CD4-positive, alpha-beta T cell (primary cell): Measurements from ENCODE around the gene TRAF3. TPM values are rescaled to one million over a fixed set of nuclear protein-coding genes. Genes with fewer than 3 reads are reported as not detected.

Source experiments
- ATAC-seq: fragments of 200-7000 bp; cut with Tn5 transposase; one replicate; pipeline ENCODE4 v1.10.0; 2022; ENCODE audit warnings: mild to moderate bottlenecking; ENCODE audit not compliant: poor library complexity
- CTCF ChIA-PET: fragments of 350-600 bp; sonication (Branson Sonifier 250); formaldehyde crosslinking; loops from one replicate; lab custom pipeline; 2021; ENCODE audit warnings: antibody characterized with exemption, inconsistent platforms; lab: Charles Lee
- POLR2A ChIA-PET: fragments of 350-600 bp; sonication (Branson Sonifier 250); formaldehyde crosslinking; loops from one replicate; lab custom pipeline; 2021; ENCODE audit warnings: antibody characterized with exemption, inconsistent platforms; lab: Charles Lee
- DNase-seq, 14 experiments: peaks; one replicate each; pipeline ENCODE4 v3.0.0-alpha.2; 2013 to 2020; ENCODE audit warnings: mixed read lengths in 2 of 14
- H3K27ac ChIP-seq, 2 donors: one replicate each; pipeline versions ENCODE4 v1.5.1 to v1.7.0; 2013; ENCODE audit warnings: low read length in 2 of 2, low read depth in 1 of 2, mild to moderate bottlenecking in 1 of 2
- H3K27me3 ChIP-seq, 2 experiments: 1 replicate in 1 of 2; 2 replicates in 1 of 2; pipeline versions ENCODE4 v1.6.1 to v1.7.0; 2013; ENCODE audit warnings: low read length in 2 of 2, control low read depth in 1 of 2, mild to moderate bottlenecking in 1 of 2, moderate library complexity in 1 of 2; ENCODE audit not compliant: insufficient read depth in 2 of 2, control insufficient read depth in 1 of 2
- H3K36me3 ChIP-seq: one replicate; pipeline ENCODE4 v1.6.1; 2013; ENCODE audit warnings: low read length, control low read depth; ENCODE audit not compliant: insufficient read depth
- H3K4me1 ChIP-seq: one replicate; pipeline ENCODE4 v1.6.1; 2013; ENCODE audit warnings: low read length, control low read depth; ENCODE audit not compliant: insufficient read depth
- H3K4me3 ChIP-seq: one replicate; pipeline ENCODE4 v1.5.1; 2013; ENCODE audit warnings: mild to moderate bottlenecking, low read length, moderate library complexity
- H3K9me3 ChIP-seq, 2 experiments: 1 replicate in 1 of 2; 2 replicates in 1 of 2; pipeline versions ENCODE4 v1.6.1 to v1.7.0; 2013; ENCODE audit warnings: low read length in 2 of 2, mild to moderate bottlenecking in 2 of 2, control low read depth in 1 of 2, moderate library complexity in 1 of 2; ENCODE audit not compliant: control insufficient read depth in 1 of 2, insufficient read depth in 1 of 2
- H3K27ac Mint-ChIP-seq: one replicate; pipeline ENCODE4 v1.8.0; 2020; ENCODE audit warnings: mixed read lengths
- H3K27me3 Mint-ChIP-seq: one replicate; pipeline ENCODE4 v1.8.0; 2021; ENCODE audit warnings: mixed read lengths
- H3K36me3 Mint-ChIP-seq: one replicate; pipeline ENCODE4 v1.8.0; 2021; ENCODE audit warnings: low read depth, mixed read lengths
- H3K4me1 Mint-ChIP-seq: one replicate; pipeline ENCODE4 v1.8.0; 2021; ENCODE audit warnings: low read depth, mixed read lengths
- H3K4me3 Mint-ChIP-seq: one replicate; pipeline ENCODE4 v1.8.0; 2020; ENCODE audit warnings: mild to moderate bottlenecking, mixed read lengths
- H3K9me3 Mint-ChIP-seq: one replicate; pipeline ENCODE4 v1.8.0; 2020; ENCODE audit warnings: mixed read lengths
- intact Hi-C, 2 experiments: fragments of 100-400 bp; cut with DNase I in 1 of 2; cut with micrococcal nuclease in 1 of 2; formaldehyde crosslinking; loops; one replicate each; pipeline versions ENCODE4 v1.15.1 to v1.9.0; 2023 to 2025; cut with DNase I, micrococcal nuclease
- total RNA-seq, 174 experiments: library from RNA in 2 of 174; stranded (reverse) in 2 of 174; gene quantifications; one replicate each; pipeline ENCODE4 v1.2.3 and lab custom pipeline; 2021 to 2026
- TF ChIP-seq, protein P1 (sequence below): fragments of 200-600 bp; IDR thresholded peaks from one replicate; pipeline ENCODE4 v1.8.0; 2022; ENCODE audit warnings: antibody characterized with exemption, mild to moderate bottlenecking

Gene TRAF3
- total RNA-seq, 2 experiments from 2014 or later, result 27.1 to 32.4 TPM

DNA sequence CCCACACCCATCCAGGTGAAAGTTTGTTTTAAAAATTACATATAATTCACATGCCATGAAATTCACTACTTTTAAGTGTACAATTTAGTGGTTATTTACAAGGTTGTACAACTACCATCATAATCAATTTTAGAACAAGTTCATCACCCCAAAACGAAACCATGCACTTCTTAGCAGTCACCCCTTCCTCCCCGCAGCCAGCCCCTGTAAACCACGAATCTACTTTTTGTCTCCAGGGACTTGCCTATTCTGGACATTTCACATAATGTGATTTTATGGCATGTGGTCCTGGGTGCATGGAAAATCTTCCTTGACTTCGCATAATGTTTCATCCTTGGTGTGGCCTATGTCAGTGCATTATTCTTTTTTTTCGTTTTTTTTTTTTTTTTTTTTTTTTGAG lies 19.2 kb upstream of the TRAF3 start:
- no peak overlapping the region for H3K27ac ChIP-seq
- no peaks in the 10 kb centered on the region for H3K27me3 Mint-ChIP-seq
- H3K9me3 ChIP-seq, result no peaks in the 10 kb centered on the region
- H3K27me3 ChIP-seq, result no peaks in the 10 kb centered on the region
- no peak overlapping the region for H3K27ac Mint-ChIP-seq
- POLR2A ChIA-PET, result no interaction called here
- TF ChIP-seq, protein P1, sequence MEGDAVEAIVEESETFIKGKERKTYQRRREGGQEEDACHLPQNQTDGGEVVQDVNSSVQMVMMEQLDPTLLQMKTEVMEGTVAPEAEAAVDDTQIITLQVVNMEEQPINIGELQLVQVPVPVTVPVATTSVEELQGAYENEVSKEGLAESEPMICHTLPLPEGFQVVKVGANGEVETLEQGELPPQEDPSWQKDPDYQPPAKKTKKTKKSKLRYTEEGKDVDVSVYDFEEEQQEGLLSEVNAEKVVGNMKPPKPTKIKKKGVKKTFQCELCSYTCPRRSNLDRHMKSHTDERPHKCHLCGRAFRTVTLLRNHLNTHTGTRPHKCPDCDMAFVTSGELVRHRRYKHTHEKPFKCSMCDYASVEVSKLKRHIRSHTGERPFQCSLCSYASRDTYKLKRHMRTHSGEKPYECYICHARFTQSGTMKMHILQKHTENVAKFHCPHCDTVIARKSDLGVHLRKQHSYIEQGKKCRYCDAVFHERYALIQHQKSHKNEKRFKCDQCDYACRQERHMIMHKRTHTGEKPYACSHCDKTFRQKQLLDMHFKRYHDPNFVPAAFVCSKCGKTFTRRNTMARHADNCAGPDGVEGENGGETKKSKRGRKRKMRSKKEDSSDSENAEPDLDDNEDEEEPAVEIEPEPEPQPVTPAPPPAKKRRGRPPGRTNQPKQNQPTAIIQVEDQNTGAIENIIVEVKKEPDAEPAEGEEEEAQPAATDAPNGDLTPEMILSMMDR, result no peak
- no peak overlapping the region for H3K4me3 Mint-ChIP-seq
- H3K4me1 Mint-ChIP-seq, result no peaks in the 10 kb centered on the region
- intact Hi-C loops, result no loop called here
- CTCF ChIA-PET, result no interaction called here
- H3K36me3 Mint-ChIP-seq, result no peaks in the 10 kb centered on the region
- no peaks in the 10 kb centered on the region for H3K9me3 Mint-ChIP-seq
- DNase-seq (no peak), ATAC-seq (no peak)
- no peaks in the 10 kb centered on the region for H3K36me3 ChIP-seq
- H3K4me3 ChIP-seq, result no peak overlapping the region
- no peaks in the 10 kb centered on the region for H3K4me1 ChIP-seq

DNA sequence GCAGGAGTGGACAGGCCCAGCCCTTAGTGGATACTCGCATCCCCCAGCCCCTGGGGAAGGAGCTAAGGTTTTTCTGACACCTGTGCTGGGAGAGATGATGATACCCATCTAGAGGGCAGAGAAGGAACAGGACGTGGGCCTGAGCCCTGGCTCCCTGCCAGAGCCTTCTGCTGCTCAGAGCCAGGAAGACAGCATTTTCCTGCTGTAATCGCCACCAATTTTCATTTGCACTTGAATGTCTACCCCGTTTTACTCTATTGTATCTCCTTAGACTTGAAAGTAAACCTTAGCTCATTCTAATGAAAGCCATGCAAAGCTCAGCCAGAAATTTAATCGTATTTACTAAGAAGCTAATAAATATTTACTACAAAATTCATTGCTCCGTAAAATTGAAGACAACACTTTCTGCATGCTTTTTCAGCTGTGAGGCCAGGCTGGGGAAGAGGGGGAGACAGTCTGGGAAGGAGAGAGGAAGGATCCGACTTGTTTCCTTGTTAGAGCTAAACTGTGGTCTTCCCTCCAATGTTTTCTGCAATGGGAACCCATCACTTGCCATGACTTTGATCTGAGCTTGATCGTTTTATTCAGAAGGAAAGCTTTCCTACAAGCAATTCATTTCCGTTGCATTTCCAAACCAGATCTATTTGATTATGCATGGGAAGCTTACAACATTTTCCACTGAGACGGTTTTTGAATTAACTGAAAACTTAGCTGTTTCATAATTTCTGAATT lies 17.6 kb upstream of the TRAF3 start:
- Mint-ChIP-seq H3K27me3 (no peaks in the 10 kb centered on the region), H3K9me3 (no peaks in the 10 kb centered on the region), H3K4me1 (no peaks in the 10 kb centered on the region), H3K27ac (no peak overlapping the region), H3K4me3 (no peak overlapping the region), H3K36me3 (no peaks in the 10 kb centered on the region)
- DNase-seq (no peak), ATAC-seq (no peak)
- TF ChIP-seq, protein P1, result no peak
- ChIA-PET CTCF (no interaction called here), POLR2A (no interaction called here)
- Histone ChIP-seq H3K4me1 (no peaks in the 10 kb centered on the region), H3K36me3 (no peaks in the 10 kb centered on the region), H3K27ac (no peak overlapping the region), H3K27me3 (peaks cover 0 to 3% of the 10 kb centered on the region in 2 experiments), H3K4me3 (no peak overlapping the region), H3K9me3 (no peaks in the 10 kb centered on the region)
- intact Hi-C loops, result no loop called here

DNA sequence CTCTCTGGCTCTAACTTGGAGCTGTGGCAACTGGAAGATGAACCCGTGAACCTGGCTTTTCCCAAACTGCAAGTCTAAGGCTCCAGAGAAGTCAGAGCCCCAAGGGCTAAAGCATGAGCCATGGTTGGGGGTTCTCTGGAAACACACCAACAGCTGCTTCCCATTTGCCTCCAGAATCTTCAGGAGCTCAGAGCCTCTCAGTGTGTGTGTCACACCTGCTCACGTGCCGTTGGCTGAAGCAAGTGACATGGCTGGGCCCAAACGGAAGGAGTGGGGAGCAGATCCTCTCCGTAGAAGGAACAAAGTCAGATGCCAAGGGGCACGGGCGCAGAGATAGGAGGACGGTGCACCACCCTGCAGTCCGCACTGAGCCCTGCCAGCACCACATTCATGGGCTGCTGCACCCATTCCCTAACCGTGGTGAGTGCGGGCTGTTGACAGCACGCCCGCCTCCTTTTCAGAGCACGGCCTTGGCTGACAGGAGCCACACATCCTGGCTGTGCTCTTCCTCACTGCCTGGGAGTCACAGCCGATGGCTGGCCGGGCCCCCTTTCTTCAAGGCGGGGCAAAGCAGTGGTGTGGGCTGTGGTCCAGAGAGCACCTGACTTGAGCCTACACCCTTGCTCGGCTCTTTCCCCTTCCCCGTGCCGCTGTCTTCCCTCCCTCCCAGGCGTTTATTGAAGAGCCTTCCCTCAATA lies 16.6 kb upstream of the TRAF3 start:
- H3K27me3 Mint-ChIP-seq, result no peaks in the 10 kb centered on the region
- H3K36me3 ChIP-seq, result no peaks in the 10 kb centered on the region
- intact Hi-C loops, result no loop called here
- no peaks in the 10 kb centered on the region for H3K36me3 Mint-ChIP-seq
- H3K9me3 Mint-ChIP-seq, result no peaks in the 10 kb centered on the region
- H3K4me1 ChIP-seq, result no peaks in the 10 kb centered on the region
- DNase-seq (no peak), ATAC-seq (no peak)
- TF ChIP-seq, protein P1, result no peak
- H3K4me3 Mint-ChIP-seq, result no peak overlapping the region
- no peaks in the 10 kb centered on the region for H3K9me3 ChIP-seq
- ChIA-PET POLR2A (no interaction called here), CTCF (no interaction called here)
- H3K27ac Mint-ChIP-seq, result no peak overlapping the region
- H3K27me3 ChIP-seq, result peaks cover 0 to 3% of the 10 kb centered on the region in 2 experiments
- no peak overlapping the region for H3K27ac ChIP-seq
- H3K4me3 ChIP-seq, result no peak overlapping the region
- no peaks in the 10 kb centered on the region for H3K4me1 Mint-ChIP-seq
